Stimulated activated naive CD4-positive, alpha-beta T cell (primary cell): ENCODE measurements around the gene PLXNA4.

ENCODE experiments used
- DNase-seq, 6 experiments: peaks; one replicate each; lab custom pipeline; 2025; lab: John Stamatoyannopoulos, UW

The PLXNA4 gene

DNA sequence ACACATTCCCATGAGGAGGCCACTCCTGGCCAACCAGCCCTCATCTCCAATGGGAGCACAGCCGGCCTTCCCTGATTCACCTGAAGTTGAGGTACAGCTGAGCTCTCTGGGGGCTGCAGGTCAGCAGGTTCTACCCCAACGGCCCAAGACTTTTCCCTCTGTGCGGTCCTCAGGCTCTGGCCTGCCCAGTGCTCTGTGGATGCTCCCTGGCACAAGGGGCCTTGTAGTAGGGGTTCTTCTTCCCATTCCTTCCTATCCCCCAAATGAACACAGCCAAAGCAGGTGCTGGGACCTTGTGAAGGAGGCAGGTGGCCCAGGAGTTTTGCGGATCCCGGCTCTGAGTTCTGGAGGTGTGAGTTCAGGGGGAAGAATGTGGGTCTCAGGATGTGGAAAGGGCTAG lies 72.2 kb downstream of the PLXNA4 start:
- no peak for DNase-seq

DNA sequence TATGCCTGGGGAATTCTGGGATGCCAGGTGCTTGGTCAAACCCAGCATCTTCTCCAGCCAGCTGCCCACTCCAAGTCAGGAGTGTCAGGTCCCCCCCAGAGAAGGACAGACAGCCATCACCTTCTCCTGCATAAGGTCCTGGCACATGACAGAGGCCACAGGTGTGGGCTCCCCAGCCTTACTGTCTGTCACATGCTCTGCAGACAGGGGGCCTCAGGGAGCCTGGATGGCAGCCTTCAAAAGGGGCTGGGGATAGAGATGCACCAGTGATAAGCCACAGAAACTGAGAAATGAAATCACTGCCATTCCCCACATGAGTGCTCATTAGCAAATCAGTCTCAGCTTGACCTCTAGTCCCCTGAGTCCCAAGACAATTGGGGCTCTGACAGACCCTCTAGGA lies 72.9 kb downstream of the PLXNA4 start:
- DNase-seq = no peak

DNA sequence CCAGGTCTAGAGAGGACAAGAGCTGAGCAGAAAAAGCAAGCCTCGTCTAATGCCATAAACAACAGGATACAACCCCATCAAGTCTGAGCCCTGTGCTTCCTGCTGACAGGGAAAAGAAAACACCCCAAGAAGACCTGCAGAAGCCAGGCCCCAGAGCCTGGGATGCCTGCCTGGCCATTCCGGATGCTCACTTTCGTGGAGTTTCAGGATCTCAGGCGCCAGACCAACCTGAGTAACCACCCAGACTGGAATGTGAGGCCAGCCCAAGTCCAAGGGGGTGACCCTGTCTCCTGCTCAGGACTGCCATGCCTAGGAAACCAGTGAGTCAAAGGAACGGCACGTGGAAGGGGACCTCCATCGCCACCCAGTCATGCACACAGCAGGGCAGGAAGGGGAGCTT lies 74.3 kb downstream of the PLXNA4 start:
- no peak for DNase-seq

DNA sequence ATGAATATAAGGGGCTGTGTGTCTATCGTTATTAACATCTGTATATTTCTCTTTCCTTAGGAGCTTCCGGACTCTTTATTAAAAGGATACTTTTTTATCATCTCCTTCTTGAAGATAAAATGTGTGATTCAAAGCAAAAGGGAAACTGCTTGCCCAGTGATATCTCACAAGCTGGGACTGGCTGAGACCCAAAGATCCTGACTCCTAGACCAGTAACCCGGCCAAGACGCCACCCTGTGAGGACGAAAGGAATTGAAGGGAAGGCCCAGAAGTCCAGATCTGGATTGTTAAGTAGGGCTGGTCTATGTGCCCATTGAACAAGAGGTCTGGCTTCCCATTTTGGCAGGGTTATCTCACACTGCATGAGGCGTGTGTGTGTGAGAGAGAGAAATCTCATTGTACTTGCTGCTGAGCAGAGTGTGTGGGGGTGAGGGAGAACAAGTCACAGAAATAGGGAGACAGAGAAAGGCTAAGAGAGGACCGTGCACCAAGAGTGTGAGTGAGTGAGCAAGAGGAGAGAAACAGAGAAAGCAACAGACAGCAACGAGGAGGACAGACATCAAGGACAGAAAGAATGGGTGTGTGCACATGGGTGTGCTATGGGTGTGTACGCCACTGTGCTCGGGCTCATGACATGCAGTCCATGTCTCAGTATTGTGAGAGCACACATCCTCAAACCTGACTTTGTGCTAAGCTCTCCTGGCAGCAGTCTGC lies 75.4 kb downstream of the PLXNA4 start:
- no peak for DNase-seq

DNA sequence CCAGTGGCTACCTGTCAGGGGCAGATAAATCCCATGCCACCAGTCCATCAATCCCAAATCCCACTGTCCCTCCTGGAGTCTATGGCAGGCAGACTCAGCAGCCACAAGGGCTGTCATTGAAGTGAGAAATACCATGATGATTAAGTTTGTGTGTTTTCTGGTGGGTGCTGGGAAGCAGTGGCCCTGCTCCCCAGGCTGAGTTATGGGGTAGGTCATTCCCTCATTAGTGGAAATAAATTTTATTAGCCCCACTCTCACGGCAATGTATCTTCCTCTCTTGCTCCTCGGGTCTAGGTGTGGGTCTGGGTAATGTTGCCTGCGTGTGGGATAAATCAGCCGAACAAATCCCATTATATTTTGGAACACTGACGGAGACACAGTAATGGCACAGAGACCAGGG lies 76.8 kb downstream of the PLXNA4 start:
- DNase-seq = no peak

DNA sequence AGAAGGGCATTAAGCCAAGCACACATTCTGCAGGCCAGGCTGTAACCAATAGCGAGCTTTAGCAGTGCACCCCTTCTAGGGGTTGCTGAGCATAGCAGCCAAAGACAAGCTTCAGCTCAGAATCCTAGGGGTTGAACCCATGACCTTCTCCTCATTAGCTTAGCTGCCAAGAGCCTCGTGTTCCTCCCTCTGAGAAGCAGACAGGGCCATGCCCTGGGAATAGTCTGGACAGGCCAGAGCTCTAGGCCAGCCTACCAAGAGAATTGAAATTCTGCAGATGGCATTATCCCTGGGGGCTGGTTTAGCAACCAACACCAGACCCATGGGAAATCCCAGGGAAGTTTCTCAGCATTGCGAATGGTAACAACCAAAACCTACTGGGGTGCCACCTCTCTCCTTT lies 77.2 kb downstream of the PLXNA4 start:
- DNase-seq = no peak

DNA sequence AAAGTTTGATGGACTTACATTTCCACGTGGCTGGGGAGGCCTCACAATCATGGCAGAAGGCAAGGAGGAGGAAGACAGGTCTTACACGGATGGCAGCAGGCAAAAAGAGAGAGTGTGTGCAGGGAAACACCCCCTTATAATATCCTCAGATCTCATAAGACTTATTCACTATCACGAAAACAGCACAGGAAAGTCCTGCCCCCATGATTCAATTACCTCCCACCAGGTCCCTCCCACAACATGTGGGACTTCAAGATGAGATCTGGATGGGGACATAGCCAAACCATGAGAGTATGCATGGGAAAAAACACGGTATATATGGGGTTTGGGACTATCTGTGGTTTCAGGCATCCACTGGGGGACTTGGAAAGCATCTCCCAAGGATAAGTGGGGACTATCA lies 78.0 kb downstream of the PLXNA4 start:
- DNase-seq = no peak

DNA sequence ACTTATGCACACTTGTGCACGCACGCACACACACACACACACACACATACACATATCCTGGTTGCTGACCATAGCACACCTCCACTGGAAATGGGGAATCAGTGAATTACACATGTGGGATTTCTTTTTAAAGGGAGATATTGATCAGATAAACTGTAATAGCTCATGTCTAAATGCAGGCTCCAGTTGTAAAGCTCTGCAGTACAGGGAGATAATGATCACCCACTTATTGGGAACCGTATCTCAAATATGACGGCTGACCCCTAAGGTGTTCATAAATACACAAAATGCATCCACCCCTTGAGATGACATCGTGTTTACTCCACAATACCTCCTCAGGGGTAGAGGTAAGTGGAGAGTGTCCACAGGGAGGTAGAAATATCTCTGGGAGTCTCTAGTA lies 79.2 kb downstream of the PLXNA4 start:
- no peak for DNase-seq

DNA sequence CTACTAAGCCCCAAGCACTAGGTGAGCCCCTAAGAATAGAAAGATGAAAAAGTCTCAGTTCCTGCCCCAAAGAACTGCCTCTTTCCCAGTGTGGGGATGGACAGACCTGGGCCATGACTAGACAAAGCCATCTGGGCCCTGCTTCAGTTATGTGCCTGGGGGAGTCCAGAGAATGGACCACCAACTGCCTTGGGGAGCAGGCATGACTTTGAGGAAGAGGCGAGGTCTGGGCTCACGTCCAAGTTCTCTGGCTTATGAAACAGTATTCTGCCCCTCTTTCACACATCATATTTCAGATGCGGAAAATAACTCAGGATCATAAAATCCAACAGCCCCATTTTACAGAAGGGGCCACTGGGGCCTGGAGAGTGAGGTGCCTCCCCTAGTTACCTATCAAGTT lies 80.3 kb downstream of the PLXNA4 start:
- DNase-seq = no peak

DNA sequence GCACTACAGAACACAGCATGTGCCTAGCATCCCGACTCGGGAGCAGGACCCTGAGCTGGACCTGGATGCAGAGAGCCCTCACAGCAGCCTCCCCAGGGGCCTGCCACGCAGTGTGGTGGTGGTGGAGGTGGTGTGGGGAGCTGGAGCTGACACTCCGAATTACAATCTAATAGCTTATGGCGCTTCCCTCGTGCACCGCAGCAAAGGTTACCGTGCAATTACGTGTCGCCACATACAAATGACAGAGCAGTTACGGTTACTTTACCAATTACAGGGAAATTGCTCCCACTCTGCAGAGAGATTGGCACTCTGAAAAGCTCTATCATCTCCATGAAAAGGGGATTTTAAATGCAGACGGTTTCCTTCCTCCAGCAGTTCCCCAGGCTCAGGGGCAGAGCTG lies 81.8 kb downstream of the PLXNA4 start:
- DNase-seq = no peak

DNA sequence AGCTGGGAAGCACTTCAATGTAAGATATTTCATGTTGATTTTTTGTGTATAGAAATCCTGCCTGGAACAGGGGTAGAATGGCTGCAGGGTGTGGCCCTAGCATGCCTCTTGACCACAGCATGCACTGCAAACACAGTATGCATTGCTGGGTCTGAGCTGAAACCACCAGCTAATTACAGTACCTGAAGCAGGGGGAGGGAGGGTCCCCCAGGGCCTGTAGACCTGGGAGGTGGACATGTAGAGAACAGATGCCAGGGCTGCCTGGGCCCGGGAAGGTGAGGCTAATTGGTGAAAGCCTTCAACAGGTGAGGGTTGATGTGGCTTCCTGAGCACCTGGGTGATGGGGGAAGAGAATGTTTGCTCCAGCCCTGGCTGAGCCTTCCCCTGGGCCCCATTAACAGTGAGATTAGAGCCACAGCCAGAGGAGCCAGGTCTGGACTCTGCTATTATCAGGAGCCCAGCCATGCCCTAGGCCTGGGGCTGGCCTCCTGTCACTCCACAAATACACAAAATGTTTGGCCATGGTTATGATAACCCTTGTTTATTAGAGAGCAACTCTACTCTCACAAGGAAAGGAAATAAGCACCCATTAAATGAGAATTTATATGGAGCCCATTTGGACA lies 83.3 kb downstream of the PLXNA4 start:
- no peak for DNase-seq

DNA sequence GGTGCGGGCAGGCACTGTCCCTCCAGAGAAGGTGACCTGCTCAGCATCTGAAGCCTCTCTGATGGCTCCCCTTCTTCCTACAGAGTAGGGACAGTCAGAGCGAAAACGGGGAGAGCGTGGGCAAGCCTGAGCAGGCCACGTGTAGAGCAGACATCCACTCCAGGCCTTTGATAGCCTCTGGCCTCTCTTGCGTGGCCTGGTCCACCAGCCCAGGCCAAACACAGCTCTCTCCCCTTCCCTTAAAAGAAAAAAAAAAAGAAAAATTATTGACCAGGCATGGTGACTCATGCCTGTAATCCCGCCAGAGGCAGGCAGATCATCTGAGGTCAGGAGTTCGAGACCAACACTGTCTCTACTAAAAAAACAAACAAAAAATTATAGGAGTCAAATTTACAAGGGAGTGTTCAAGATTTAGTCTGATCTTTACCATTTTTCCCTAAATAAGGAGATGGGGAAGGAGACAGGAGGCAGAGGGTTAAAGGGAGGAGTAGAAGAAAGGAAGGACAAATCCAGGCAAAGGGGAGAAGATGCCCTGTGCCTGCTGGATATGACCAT lies 84.8 kb downstream of the PLXNA4 start:
- DNase-seq = no peak

DNA sequence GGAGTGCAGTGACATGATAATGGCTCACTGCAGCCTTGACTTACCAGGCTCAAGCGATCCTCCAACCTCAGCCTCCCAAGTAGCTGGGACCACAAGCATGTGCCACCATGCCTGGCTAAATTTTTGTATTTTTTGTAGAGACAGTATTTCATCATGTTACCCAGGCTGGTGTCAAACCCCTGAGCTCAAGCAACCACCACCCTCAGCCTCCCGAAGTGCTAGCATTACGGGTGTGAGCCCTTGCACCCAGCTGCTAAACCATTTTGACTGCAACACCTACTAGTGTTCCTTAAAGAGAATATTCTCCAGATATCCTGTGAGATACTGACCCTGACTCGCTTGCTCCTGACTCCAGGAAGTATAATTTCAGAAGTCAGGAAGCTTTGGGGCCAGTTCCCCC lies 85.8 kb downstream of the PLXNA4 start:
- no peak for DNase-seq

DNA sequence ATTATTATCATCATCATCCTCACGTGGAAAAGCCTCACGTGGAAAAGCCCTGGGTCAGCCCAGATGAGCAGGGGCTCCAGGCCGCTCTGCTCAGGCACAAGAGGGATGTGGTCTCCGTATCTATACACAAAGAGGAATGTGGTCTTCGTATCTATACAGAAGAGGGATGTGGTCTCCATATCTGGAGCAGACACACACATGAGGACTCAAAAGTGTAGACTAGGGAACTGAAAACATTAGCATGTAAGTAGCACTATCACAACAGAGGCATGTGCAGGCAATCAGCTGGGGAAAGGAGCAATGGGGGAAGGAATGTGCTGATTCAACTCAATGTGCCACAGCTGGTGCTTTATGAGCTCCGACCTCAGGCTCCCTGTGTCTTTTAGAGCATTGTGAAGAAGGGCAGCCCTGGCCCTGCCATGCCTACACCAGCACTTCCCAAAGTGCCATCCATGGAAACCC lies 86.5 kb downstream of the PLXNA4 start:
- no peak for DNase-seq

DNA sequence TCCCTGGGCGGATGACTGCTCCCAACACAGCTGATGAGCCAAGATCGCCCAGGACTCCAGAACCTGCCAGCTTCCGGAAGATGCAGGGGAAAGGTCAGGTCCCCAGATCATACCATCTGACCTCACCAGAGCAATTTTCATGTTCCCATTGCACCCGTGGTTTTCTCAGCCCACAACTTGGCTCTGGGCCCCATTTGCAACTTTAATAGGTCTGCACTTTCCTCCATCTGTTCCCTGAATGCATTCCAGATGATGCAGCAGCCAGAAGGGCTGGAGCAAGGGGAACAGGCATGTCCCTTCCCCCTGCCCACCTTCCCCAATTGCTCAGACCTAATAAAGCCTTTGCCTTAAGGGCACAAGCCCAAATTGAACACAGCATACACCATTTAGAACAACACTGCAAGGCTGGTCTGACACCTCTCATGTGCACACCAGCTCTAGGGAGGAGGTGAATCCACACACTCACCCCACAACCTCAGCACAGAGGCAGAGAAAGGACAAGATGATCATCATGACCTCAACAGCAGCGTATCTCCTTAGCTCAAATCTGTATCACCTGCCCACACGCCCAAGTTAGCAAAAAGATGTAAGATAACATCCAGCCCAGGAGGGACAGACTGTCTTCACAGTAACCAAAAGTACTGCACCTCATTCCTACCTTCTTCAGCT lies 87.5 kb downstream of the PLXNA4 start:
- no peak for DNase-seq

DNA sequence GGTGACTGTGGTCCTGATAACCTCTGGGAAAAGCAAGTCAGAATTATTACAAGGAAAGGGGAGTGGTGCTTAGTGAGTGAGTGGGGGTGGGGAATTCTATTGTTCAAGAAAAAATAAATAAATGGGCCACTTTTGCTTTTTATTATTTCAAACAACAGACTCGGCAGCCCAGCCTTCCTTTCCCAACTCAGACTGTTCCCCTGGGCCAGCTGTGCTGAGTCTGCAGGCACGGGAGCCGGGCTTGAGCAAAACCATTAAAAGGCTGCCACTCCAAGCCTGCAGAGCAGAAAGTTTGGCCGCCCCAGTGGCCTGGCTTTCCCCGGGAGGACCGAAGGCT lies 90.0 kb downstream of the PLXNA4 start:
- no peak for DNase-seq

DNA sequence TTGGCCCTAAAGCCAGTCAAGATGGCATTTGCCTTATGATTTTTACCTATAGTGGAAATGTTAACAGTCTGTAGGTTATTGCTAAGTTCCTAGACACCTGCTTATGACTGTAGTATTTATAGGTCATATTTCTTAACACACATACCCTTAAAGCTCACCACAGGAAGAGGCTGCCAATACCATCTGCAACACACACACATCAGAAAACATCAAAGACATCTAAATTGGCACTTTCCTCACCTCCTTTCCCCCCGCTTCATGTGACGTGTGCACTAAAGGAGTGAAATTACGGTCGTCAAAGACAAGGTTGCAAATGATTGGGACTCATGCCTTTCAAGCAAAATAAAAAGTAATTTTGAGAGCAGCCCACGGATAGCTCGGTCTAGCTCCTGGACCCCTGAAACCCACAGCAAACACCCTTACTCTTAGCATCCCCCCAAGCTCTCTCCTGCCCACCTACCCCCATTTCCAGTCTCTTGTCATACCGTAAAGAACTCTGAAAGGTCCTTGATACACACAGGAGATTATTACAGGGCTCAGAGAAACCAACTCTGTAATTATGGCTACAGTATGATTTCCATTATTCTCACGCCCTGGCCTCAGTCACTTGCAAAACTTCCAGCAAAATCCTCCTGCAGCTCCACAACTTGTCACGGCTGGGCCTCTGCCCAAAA lies 90.5 kb downstream of the PLXNA4 start:
- DNase-seq = peak in 4 of 6 experiments; percentile 34 to 83 (median 78)

DNA sequence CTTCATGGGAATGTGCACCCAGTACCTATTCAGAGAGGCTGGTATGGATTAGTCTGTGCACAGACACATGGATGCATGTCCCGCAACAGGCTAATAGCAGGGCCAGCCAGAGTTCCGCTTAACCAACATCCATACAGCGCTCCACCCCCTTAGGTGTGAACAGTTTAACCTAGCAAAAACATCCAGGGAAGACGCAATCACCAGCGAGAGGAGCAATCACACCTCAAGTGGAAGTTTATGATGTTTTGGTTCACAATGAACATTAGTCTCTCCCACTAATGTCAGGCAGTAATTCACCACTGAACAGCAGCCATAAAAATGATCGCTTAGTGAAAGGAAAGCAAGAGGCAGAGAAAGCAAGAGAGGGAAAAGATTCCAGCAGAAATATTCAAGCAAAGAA lies 91.1 kb downstream of the PLXNA4 start:
- DNase-seq = no peak

DNA sequence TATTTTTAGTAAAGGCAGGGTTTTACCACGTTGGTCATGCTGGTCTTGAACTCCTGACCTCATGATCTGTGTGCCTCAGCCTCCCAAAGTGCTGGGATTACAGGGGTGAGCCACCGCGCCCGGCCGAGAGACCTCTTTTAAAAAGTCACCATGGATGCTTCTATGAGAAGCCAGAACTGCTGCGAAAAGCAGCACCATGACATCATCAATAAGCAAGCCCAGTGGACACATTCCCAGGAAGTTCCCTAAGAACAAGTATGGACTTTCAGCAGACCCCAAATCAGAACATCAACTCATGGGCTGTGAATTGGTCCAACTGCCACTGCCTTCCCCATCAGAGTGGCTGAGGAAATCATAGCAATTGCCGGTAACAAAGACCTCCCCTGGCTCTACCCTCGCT lies 93.4 kb downstream of the PLXNA4 start:
- no peak for DNase-seq

DNA sequence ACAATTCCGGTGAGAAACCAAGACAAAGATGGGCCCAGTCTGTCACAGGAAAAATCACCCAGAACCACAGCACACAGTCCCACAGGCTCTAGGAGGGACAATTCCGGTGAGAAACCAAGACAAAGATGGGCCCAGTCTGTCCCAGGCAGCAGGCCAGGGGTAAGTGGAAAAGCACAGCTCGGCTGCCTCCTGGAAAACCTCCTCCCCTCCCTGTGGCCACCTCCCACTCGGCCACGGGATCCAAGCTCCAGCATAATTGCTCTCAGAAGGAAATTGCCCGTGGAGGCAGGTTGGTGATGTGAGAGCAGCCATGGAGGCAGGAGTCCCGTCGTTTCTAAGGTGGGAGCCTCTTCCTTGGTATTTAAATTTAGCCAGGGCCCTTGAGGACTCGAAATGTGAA lies 95.7 kb downstream of the PLXNA4 start:
- no peak for DNase-seq

DNA sequence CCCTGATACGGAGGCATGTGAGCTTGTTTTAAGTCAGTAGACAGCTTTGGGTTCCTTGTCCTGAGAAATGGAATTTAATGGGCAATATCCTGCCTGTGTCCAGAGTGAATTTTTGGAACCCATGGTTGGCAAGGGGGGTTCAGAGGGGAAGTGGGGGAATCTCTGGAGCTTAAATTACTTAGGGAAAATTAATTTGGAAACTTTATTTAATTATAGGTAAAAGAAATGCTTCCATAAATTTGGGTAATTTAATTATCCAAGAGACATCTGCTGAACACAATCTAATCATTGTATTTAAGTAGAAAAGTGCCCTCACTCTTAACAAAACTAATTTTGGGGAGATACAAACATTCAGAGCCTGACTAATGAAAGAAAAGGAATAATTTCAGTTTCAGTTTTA lies 99.7 kb downstream of the PLXNA4 start:
- no peak for DNase-seq

DNA sequence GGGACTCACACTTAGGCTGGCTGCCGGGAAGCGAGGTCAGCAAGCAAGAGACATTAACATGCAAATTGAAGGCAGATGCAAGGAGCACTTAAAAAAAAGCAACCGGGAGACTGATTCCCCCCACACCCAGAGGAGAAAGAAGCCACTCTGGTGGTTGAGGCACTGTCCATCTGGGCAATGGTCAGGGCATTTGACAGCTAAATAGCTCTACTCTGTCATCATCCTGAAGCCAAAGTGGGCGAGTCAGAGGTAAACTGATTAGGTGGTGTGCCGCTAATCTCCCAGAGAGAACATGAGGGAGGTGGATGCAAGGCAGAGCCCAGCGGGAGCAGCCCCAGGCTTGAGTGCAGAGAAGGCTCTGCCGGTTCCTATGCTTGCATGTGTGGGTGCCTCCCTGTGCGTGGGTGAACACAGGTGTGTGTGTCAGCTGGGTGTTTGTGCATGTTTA lies 100.6 kb downstream of the PLXNA4 start:
- no peak for DNase-seq
